H9 (cell line): ENCODE data around the gene RPRD1A. TPM values are rescaled to one million over a fixed set of nuclear protein-coding genes. Genes with fewer than 3 reads are reported as not detected.
"Not testable (repeated sequence)": the region's sequence is repeated elsewhere in the genome, so short reads cannot be mapped to it uniquely, and the experiment has no call there.

Source experiments
- DNase-seq: peaks from one replicate; pipeline ENCODE4 v3.0.0-alpha.2; 2017
- H2AFZ ChIP-seq: one replicate; pipeline ENCODE4 v1.6.1; 2013; ENCODE audit warnings: mild to moderate bottlenecking, low read length, control low read depth, moderate library complexity
- H2AK5ac ChIP-seq: 2 replicates; pipeline ENCODE4 v1.6.1; 2013; ENCODE audit warnings: low read length, control low read depth, mixed read lengths; ENCODE audit not compliant: insufficient read length
- H2BK120ac ChIP-seq: one replicate; pipeline ENCODE4 v1.6.1; 2013; ENCODE audit warnings: low read depth, mild to moderate bottlenecking, low read length, control low read depth, inconsistent platforms; ENCODE audit not compliant: poor library complexity, severe bottlenecking
- H2BK12ac ChIP-seq: 2 replicates; pipeline ENCODE4 v1.6.1; 2013; ENCODE audit warnings: low read length, control low read depth, mixed read lengths, low read depth; ENCODE audit not compliant: insufficient read length
- H2BK15ac ChIP-seq: 2 replicates; pipeline ENCODE4 v1.6.1; 2013; ENCODE audit warnings: low read depth, low read length, control low read depth
- H2BK20ac ChIP-seq: one replicate; pipeline ENCODE4 v1.6.1; 2013; ENCODE audit warnings: low read depth, mild to moderate bottlenecking, low read length, control low read depth, inconsistent platforms; ENCODE audit not compliant: poor library complexity, severe bottlenecking
- H2BK5ac ChIP-seq: 2 replicates; pipeline ENCODE4 v1.6.1; 2013; ENCODE audit warnings: low read length, control low read depth, mixed read lengths; ENCODE audit not compliant: insufficient read length
- H3K14ac ChIP-seq: 2 replicates; pipeline ENCODE4 v1.6.1; 2013; ENCODE audit warnings: low read length, control low read depth; ENCODE audit not compliant: insufficient read depth
- H3K18ac ChIP-seq: 2 replicates; pipeline ENCODE4 v1.6.1; 2013; ENCODE audit warnings: low read depth, mild to moderate bottlenecking, mixed read lengths, low read length, control low read depth; ENCODE audit not compliant: insufficient read length
- H3K23ac ChIP-seq: 2 replicates; pipeline ENCODE4 v1.6.1; 2013; ENCODE audit warnings: low read length, control low read depth, mixed read lengths, low read depth; ENCODE audit not compliant: insufficient read length
- H3K23me2 ChIP-seq: 2 replicates; pipeline ENCODE4 v1.6.1; 2013; ENCODE audit warnings: low read depth, mild to moderate bottlenecking, mixed read lengths, low read length, control low read depth; ENCODE audit not compliant: insufficient read length, poor library complexity, severe bottlenecking
- H3K27ac ChIP-seq: 2 replicates; pipeline ENCODE4 v1.5.1; 2013; ENCODE audit warnings: low read length, control low read depth, mixed read lengths, low read depth; ENCODE audit not compliant: insufficient read length
- H3K27me3 ChIP-seq: 2 replicates; pipeline ENCODE4 v1.6.1; 2013; ENCODE audit warnings: low read length, control low read depth, inconsistent platforms; ENCODE audit not compliant: insufficient read depth
- H3K4ac ChIP-seq: 2 replicates; pipeline ENCODE4 v1.6.1; 2013; ENCODE audit warnings: low read depth, mild to moderate bottlenecking, control low read depth, inconsistent platforms, low read length, moderate library complexity
- H3K4me1 ChIP-seq: 2 replicates; pipeline ENCODE4 v1.6.1; 2013; ENCODE audit warnings: low read length, control low read depth, inconsistent platforms; ENCODE audit not compliant: insufficient read depth
- H3K4me2 ChIP-seq: 2 replicates; pipeline ENCODE4 v1.6.1; 2013; ENCODE audit warnings: low read length, control low read depth, mixed read lengths; ENCODE audit not compliant: insufficient read length, insufficient read depth
- H3K56ac ChIP-seq: 2 replicates; pipeline ENCODE4 v1.6.1; 2013; ENCODE audit warnings: low read depth, mild to moderate bottlenecking, mixed read lengths, low read length, control low read depth; ENCODE audit not compliant: insufficient read length
- H3K79me1 ChIP-seq: 2 replicates; pipeline ENCODE4 v1.6.1; 2013; ENCODE audit warnings: low read depth, mild to moderate bottlenecking, moderate library complexity, low read length, control low read depth, inconsistent platforms; ENCODE audit not compliant: insufficient read depth, poor library complexity, severe bottlenecking
- H3K79me2 ChIP-seq: 2 replicates; pipeline ENCODE4 v1.6.1; 2013; ENCODE audit warnings: low read length, control low read depth, inconsistent platforms; ENCODE audit not compliant: insufficient read depth
- H3K9ac ChIP-seq: 2 replicates; pipeline ENCODE4 v1.6.1; 2013; ENCODE audit warnings: low read length, control low read depth, mixed read lengths; ENCODE audit not compliant: insufficient read length; ENCODE audit errors: extremely low read depth
- H3K9me3 ChIP-seq: one replicate; pipeline ENCODE4 v1.6.1; 2013; ENCODE audit warnings: low read depth, low read length, inconsistent platforms; ENCODE audit not compliant: control insufficient read depth
- H3T11ph ChIP-seq: one replicate; pipeline ENCODE4 v1.6.1; 2013; ENCODE audit warnings: mild to moderate bottlenecking, low read length, control low read depth, inconsistent platforms
- H4K20me1 ChIP-seq: one replicate; pipeline ENCODE4 v1.6.1; 2013; ENCODE audit not compliant: control insufficient read depth, insufficient read length, insufficient read depth
- H4K5ac ChIP-seq: 2 replicates; pipeline ENCODE4 v1.6.1; 2013; ENCODE audit warnings: low read depth, mild to moderate bottlenecking, mixed read lengths, low read length, control low read depth; ENCODE audit not compliant: insufficient read length
- H4K8ac ChIP-seq: replicated peaks from 2 replicates; pipeline ENCODE4 v1.6.1; 2013; ENCODE audit warnings: low read length, control low read depth, mixed read lengths, low read depth; ENCODE audit not compliant: insufficient read length
- H4K91ac ChIP-seq: 2 replicates; pipeline ENCODE4 v1.6.1; 2013; ENCODE audit warnings: low read depth, mild to moderate bottlenecking, moderate library complexity, mixed read lengths, low read length, control low read depth; ENCODE audit not compliant: insufficient read length
- H3K27ac Mint-ChIP-seq, 3 experiments: 2 replicates in 2 of 3; 3 replicates in 1 of 3; pipeline ENCODE4 v1.8.0; 2020 to 2021; ENCODE audit warnings: mixed read lengths in 3 of 3, mild to moderate bottlenecking in 1 of 3, moderate library complexity in 1 of 3
- H3K27me3 Mint-ChIP-seq: 2 replicates; pipeline ENCODE4 v1.8.0; 2021; ENCODE audit warnings: low read depth, mild to moderate bottlenecking, moderate library complexity, mixed read lengths
- H3K36me3 Mint-ChIP-seq, 3 experiments: 2 replicates in 2 of 3; 3 replicates in 1 of 3; pipeline ENCODE4 v1.8.0; 2020 to 2021; ENCODE audit warnings: low read depth in 3 of 3, mixed read lengths in 3 of 3; ENCODE audit not compliant: insufficient read depth in 1 of 3
- H3K4me1 Mint-ChIP-seq, 2 experiments: 2 replicates each; pipeline ENCODE4 v1.8.0; 2020; ENCODE audit warnings: mixed read lengths in 2 of 2
- H3K4me3 Mint-ChIP-seq, 2 experiments: 2 replicates in 1 of 2; 3 replicates in 1 of 2; pipeline ENCODE4 v1.8.0; 2020 to 2021; ENCODE audit warnings: mild to moderate bottlenecking in 2 of 2, mixed read lengths in 2 of 2, moderate library complexity in 1 of 2
- H3K9me3 Mint-ChIP-seq, 2 experiments: 2 replicates in 1 of 2; 3 replicates in 1 of 2; pipeline ENCODE4 v1.8.0; 2020; ENCODE audit warnings: mild to moderate bottlenecking in 2 of 2, mixed read lengths in 2 of 2, moderate library complexity in 1 of 2
- CTCF ChIP-seq: fragments of 200-600 bp; sonication (generic); conservative IDR thresholded peaks from 3 replicates; pipeline ENCODE4 v1.8.0; 2021; ENCODE audit warnings: antibody characterized with exemption, mild to moderate bottlenecking
- WGBS: extraction: QIAGEN DNeasy Blood & Tissue Kit; methylation state at CpG from one replicate; pipeline ENCODE4 v1.1.7; 2013; ENCODE audit warnings: missing lambda C conversion rate, low lambda C conversion rate, mixed read lengths; ENCODE audit not compliant: insufficient read length; ENCODE audit errors: extremely low coverage; 5-methylcytosine and 5-hydroxymethylcytosine counted together
- total RNA-seq: library from RNA; stranded (reverse); gene quantifications from 2 replicates; pipeline ENCODE4 v1.2.1, GENCODE V29; 2021

RPRD1A gene
- total RNA-seq, 1 experiment from 2014 or later = 107 TPM

- Histone ChIP-seq H4K91ac (no peak overlapping the region), H3K79me2 (no peaks in the 10 kb centered on the region), H3K4me2 (no peak overlapping the region), H3K9ac (no peak overlapping the region), H2AFZ (no peak overlapping the region), H4K5ac (no peak overlapping the region), H2BK20ac (no peak overlapping the region), H3K79me1 (no peaks in the 10 kb centered on the region), H3K23me2 (no peaks in the 10 kb centered on the region), H2BK12ac (no peak overlapping the region), H3K23ac (no peak overlapping the region), H3T11ph (no peak overlapping the region), H3K56ac (no peak overlapping the region), H4K8ac (no peak overlapping the region), H3K9me3 (no peaks in the 10 kb centered on the region), H3K4me1 (no peaks in the 10 kb centered on the region), H4K20me1 (no peaks in the 10 kb centered on the region), H3K18ac (no peak overlapping the region), H3K27me3 (no peaks in the 10 kb centered on the region), H3K14ac (no peak overlapping the region), H2BK15ac (no peak overlapping the region), H3K27ac (no peak overlapping the region), H3K4ac (no peak overlapping the region), H2AK5ac (no peak overlapping the region), H2BK120ac (no peak overlapping the region), H2BK5ac (no peak overlapping the region)
- Mint-ChIP-seq H3K4me1 (no peaks in the 10 kb centered on the region), H3K27me3 (peaks cover 4% of the 10 kb centered on the region), H3K27ac (no peak overlapping the region), H3K9me3 (peaks cover 24 to 26% of the 10 kb centered on the region in 2 experiments), H3K4me3 (no peak overlapping the region), H3K36me3 (peaks cover 0 to 13% (median 3%) of the 10 kb centered on the region in 3 experiments; a peak in 4 of 7 replicates)
- no peak for DNase-seq
- no peak for TF ChIP-seq CTCF
- WGBS = no CpG with 5 or more reads among the region's 6 CpGs
These were observed 11.6 kb upstream of the RPRD1A start for GRCh38 chr18:36078751-36079529.

GRCh38 chr18:36077764-36078163, 10.4 kb upstream of the RPRD1A start:
- H2BK20ac ChIP-seq, H3K14ac ChIP-seq, H3K4me3 Mint-ChIP-seq, H3K9ac ChIP-seq, H2AFZ ChIP-seq, H3K18ac ChIP-seq, H3K4me1 ChIP-seq, H4K91ac ChIP-seq, H2AK5ac ChIP-seq, H3K27me3 ChIP-seq, H2BK12ac ChIP-seq, H3K27ac Mint-ChIP-seq, H3K4ac ChIP-seq, H2BK120ac ChIP-seq, H3K4me1 Mint-ChIP-seq, H3T11ph ChIP-seq, H3K23me2 ChIP-seq, H4K5ac ChIP-seq, H2BK15ac ChIP-seq, H3K23ac ChIP-seq, H3K56ac ChIP-seq, H3K27ac ChIP-seq, H3K9me3 ChIP-seq, H3K4me2 ChIP-seq, H2BK5ac ChIP-seq, H3K79me2 ChIP-seq, H3K79me1 ChIP-seq, H4K8ac ChIP-seq, DNase-seq, H3K27me3 Mint-ChIP-seq, H4K20me1 ChIP-seq: not testable (repeated sequence)
- peaks cover 0 to 13% (median 3%) of the 10 kb centered on the region in 3 experiments; a peak in 4 of 7 replicates for H3K36me3 Mint-ChIP-seq
- WGBS = no CpG with 5 or more reads among the region's 27 CpGs
- H3K9me3 Mint-ChIP-seq = peaks cover 24 to 26% of the 10 kb centered on the region in 2 experiments
